Smooth muscle cell (in vitro differentiated cells): ENCODE measurements around the gene RER1. TPM values are rescaled to one million over a fixed set of nuclear protein-coding genes. Genes with fewer than 3 reads are reported as not detected.

Experiments
- DNase-seq: peaks from one replicate; lab custom pipeline; 2025; ENCODE audit not compliant: unreplicated experiment; lab: John Stamatoyannopoulos, UW
- H2AFZ ChIP-seq: fragments of 200-600 bp; sonication (generic); 2 replicates; pipeline ENCODE4 v1.6.0; 2016; ENCODE audit warnings: antibody characterized with exemption, low read depth, mild to moderate bottlenecking
- H3F3A ChIP-seq: fragments of 200-600 bp; sonication (generic); 2 replicates; pipeline ENCODE4 v1.6.0; 2017; ENCODE audit warnings: antibody characterized with exemption, low read depth
- H3K27ac ChIP-seq: fragments of 200-600 bp; sonication (generic); 2 replicates; pipeline ENCODE4 v1.5.1; 2016; ENCODE audit warnings: low read depth, mild to moderate bottlenecking
- H3K27me3 ChIP-seq: fragments of 200-600 bp; sonication (generic); 2 replicates; pipeline ENCODE4 v1.6.1; 2016; ENCODE audit warnings: low read depth, mild to moderate bottlenecking
- H3K36me3 ChIP-seq: fragments of 200-600 bp; sonication (generic); 2 replicates; pipeline ENCODE4 v1.5.1; 2016; ENCODE audit warnings: low read depth
- H3K4me1 ChIP-seq: fragments of 200-600 bp; sonication (generic); 2 replicates; pipeline ENCODE4 v1.5.1; 2016; ENCODE audit warnings: low read depth
- H3K4me2 ChIP-seq: fragments of 200-600 bp; sonication (generic); 2 replicates; pipeline ENCODE4 v1.6.0; 2016; ENCODE audit warnings: mild to moderate bottlenecking
- H3K4me3 ChIP-seq: fragments of 200-600 bp; sonication (generic); 2 replicates; pipeline ENCODE4 v1.5.1; 2016; ENCODE audit warnings: mild to moderate bottlenecking
- H3K79me2 ChIP-seq: fragments of 200-600 bp; sonication (generic); 2 replicates; pipeline ENCODE4 v1.6.0; 2016; ENCODE audit warnings: low read depth, mild to moderate bottlenecking
- H3K9ac ChIP-seq: fragments of 200-600 bp; sonication (generic); 2 replicates; pipeline ENCODE4 v1.6.0; 2016; ENCODE audit warnings: low read depth
- H3K9me3 ChIP-seq: fragments of 200-600 bp; sonication (generic); replicated peaks from 2 replicates; pipeline ENCODE4 v1.5.1; 2016; ENCODE audit warnings: low read depth
- H4K20me1 ChIP-seq: fragments of 200-600 bp; sonication (generic); 2 replicates; pipeline ENCODE4 v1.6.0; 2016; ENCODE audit warnings: low read depth
- CTCF ChIP-seq: fragments of 200-600 bp; sonication (generic); IDR thresholded peaks from 2 replicates; pipeline ENCODE4 v1.5.1; 2017; ENCODE audit warnings: borderline replicate concordance, mild to moderate bottlenecking, antibody characterized with exemption; ENCODE audit not compliant: insufficient read depth, poor library complexity, severe bottlenecking
- WGBS: methylation state at CpG from one replicate; pipeline ENCODE4 v1.1.7; 2016; ENCODE audit warnings: low lambda C conversion rate; 5-methylcytosine and 5-hydroxymethylcytosine counted together
- polyA plus RNA-seq: library from polyadenylated mRNA; unstranded; fragments of >200 nt; fragmentation: Nextera tagmentation; extraction: Ambion mirVana; gene quantifications from 2 replicates; pipeline ENCODE4 v1.2.1, GENCODE V29; 2016
- total RNA-seq: library from RNA; depleted of rRNA; stranded (reverse); fragments of >200 nt; gene quantifications from 2 replicates; pipeline ENCODE4 v1.2.3, GENCODE V29; 2014

Gene RER1
- total and polyA plus RNA-seq, 2 experiments from 2014 or later = 101 to 269 TPM

GRCh38 chr1:2412395-2412772 is 20.7 kb downstream of the RER1 start, which contains the start of gene PEX10:
PEX10 (minus strand) TSS chr1:2412564; CDS start chr1:2412502, 62 bp downstream.
- H3K9me3 ChIP-seq = no peaks in the 10 kb centered on the region
- peak within 1 kb of the TSS; percentile 69 for H3K27ac ChIP-seq
- peaks cover 18% of the 10 kb centered on the region for H3K4me1 ChIP-seq
- no peak for TF ChIP-seq CTCF
- no peaks in the 10 kb centered on the region for H3K36me3 ChIP-seq
- no peaks in the 10 kb centered on the region for H4K20me1 ChIP-seq
- WGBS = 3% methylated on average over 32 of the region's 55 CpGs
- peak; percentile 91 for DNase-seq
- peak within 1 kb of the TSS; percentile 99 for H3K4me2 ChIP-seq
- peak within 1 kb of the TSS; percentile 91 for H2AFZ ChIP-seq
- H3F3A ChIP-seq = no peaks in the 10 kb centered on the region
- H3K9ac ChIP-seq = peak within 1 kb of the TSS; percentile 94
- H3K79me2 ChIP-seq = no peaks in the 10 kb centered on the region
- peak within 1 kb of the TSS; percentile 95 for H3K4me3 ChIP-seq
- H3K27me3 ChIP-seq = no peaks in the 10 kb centered on the region

- Histone ChIP-seq H2AFZ (peak overlapping the region; percentile 81), H3F3A (no peaks in the 10 kb centered on the region), H3K4me1 (peaks cover 18% of the 10 kb centered on the region), H3K36me3 (no peaks in the 10 kb centered on the region), H3K9me3 (no peaks in the 10 kb centered on the region), H3K4me2 (peak overlapping the region; percentile 99), H3K79me2 (no peaks in the 10 kb centered on the region), H3K4me3 (peak overlapping the region; percentile 95), H4K20me1 (no peaks in the 10 kb centered on the region), H3K9ac (no peak overlapping the region), H3K27me3 (no peaks in the 10 kb centered on the region), H3K27ac (peak overlapping the region; percentile 35)
- WGBS = 2% methylated on average over 55 of the region's 66 CpGs
- no peak for DNase-seq
- TF ChIP-seq CTCF = no peak
These were observed 21.3 kb downstream of the RER1 start for GRCh38 chr1:2412773-2413494.

- H3K36me3 ChIP-seq = no peaks in the 10 kb centered on the region
- H4K20me1 ChIP-seq = no peaks in the 10 kb centered on the region
- peaks cover 18% of the 10 kb centered on the region for H3K4me1 ChIP-seq
- peak overlapping the region; percentile 95 for H3K4me3 ChIP-seq
- no peak overlapping the region for H3K27ac ChIP-seq
- H3K27me3 ChIP-seq = no peaks in the 10 kb centered on the region
- H3K4me2 ChIP-seq = peak overlapping the region; percentile 99
- 25% methylated on average over 27 of the region's 28 CpGs for WGBS
- DNase-seq = no peak
- no peaks in the 10 kb centered on the region for H3K9me3 ChIP-seq
- no peak for TF ChIP-seq CTCF
- H3K79me2 ChIP-seq = no peaks in the 10 kb centered on the region
- H3F3A ChIP-seq = no peaks in the 10 kb centered on the region
- H2AFZ ChIP-seq = no peak overlapping the region
- H3K9ac ChIP-seq = no peak overlapping the region
These were observed 22.1 kb downstream of the RER1 start for GRCh38 chr1:2413495-2414296.
